Erythroblast (primary cell): Measurements from ENCODE around the gene GPATCH2.

Experiments used
- GATA1 ChIP-seq: IDR thresholded peaks from 2 replicates; pipeline ENCODE4 v1.6.1; 2011; ENCODE audit warnings: low read depth, mild to moderate bottlenecking, control low read depth, low read length, moderate library complexity
- POLR2A ChIP-seq: IDR thresholded peaks from 2 replicates; pipeline ENCODE4 v1.6.1; 2011; ENCODE audit warnings: mild to moderate bottlenecking, low read length

DNA sequence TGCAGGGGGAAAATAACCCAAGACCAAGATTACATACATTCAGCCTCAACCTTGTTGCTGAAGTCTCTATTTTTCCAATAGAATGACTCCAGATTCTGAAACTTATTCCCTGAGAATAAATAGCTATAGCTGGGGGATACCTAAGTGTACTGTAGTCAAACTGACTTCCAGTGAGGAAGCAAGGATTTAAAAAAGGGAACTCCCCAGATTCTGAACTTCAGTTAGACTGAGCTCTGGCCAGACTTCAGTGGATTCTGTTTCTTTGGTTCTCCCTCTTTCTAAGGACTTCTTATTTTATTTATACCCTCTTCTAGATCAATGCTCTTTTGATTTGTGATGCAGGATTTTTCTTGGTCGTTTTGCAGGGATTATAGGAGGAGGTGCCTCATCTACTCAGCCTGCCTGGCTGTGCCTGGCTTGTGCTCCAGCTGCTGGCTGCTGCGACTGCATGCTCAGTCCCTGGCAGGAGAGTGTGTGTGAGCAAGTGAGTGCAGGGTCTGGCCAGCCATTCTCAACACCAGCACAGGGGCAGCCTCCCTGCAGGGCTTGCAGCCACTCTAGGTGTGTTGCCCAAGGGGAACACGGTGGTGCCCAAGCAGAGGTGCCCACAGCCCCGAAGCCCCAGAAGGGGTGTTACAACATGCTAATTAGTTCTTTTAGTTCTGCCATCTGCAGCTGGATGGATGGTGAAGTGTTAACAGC, 43.3 kb upstream of the GPATCH2 start:
- no peak for TF ChIP-seq GATA1
- no peak for TF ChIP-seq POLR2A
